ENCODE measurements around the gene ASXL1.
"Not testable (repeated sequence)": the region's sequence is repeated elsewhere in the genome, so short reads cannot be mapped to it uniquely, and the experiment has no call there.

Gene ASXL1

DNA sequence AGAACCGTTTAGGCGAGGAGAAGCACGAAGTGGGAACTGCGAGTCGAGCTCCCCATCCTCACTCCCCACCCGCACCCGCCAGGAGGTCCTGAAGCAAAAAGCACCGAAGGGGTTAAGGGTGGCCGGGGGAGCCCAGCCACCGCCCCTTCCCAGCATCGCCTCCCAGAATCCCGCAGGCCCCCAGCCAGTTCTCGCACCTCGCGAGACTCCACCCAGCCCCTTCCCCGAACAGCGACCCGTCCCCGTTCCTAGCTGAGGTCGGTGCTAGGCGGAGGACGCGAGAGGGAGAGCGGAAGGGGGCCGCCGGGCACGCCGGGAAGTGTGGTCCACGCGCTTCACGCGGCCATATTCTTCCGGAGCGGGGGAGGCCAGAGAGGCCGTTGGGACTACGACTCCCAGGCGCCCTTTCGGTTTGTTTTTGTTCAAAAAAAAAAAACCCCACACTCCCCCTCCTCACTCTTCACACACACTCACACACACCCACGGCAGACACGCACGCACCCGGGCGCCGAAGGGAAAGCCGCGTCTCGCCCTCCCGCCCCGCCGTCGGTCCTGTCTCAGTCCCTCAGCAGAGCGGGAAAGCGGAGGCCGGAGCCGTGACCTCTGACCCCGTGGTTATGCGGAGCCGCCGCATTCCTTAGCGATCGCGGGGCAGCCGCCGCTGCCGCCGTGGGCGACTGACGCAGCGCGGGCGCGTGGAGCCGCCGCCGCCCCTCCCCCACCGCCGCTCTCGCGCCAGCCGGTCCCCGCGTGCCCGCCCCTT lies at the start of gene ASXL1:
TSS of gene ASXL1 (plus strand) at position 463 of the 763 bp plus-strand sequence. CDS start 445 bp downstream, outside the sequence.
- peak; percentile 96 for DNase-seq

DNA sequence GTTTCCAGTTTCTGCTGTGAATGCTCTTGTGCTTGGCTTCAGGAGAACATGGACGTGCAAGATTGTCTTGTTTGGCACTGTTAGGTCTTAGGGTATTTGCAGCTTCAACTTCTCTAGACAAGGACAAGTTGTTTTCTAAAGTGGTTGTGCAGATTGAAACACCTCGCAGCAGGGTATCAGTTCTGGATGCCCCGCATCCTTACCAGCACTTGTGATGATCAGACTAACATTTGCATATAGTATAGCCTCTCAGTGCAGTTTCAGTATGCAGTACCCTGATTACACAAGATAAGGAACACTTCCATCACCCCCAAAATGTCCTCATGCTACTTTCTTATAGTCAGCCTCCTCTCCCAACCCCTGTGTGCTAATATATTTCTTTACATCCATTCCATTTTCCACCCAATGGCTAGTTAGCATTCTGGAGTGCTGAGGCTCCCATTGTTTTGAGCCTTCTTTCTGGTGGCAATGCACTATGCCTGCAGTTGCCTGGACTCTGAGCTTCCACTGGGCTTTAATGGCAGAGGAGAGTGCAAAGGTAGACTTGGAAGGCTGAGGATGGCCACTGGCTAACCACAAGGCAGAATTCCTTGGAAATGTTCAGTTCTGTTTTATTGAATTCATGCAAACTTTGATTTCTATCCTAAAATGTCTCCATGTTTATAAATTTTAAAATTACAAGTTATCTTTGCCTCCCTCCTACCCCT lies 45.3 kb upstream of the ASXL1 start:
- DNase-seq = no peak

DNA sequence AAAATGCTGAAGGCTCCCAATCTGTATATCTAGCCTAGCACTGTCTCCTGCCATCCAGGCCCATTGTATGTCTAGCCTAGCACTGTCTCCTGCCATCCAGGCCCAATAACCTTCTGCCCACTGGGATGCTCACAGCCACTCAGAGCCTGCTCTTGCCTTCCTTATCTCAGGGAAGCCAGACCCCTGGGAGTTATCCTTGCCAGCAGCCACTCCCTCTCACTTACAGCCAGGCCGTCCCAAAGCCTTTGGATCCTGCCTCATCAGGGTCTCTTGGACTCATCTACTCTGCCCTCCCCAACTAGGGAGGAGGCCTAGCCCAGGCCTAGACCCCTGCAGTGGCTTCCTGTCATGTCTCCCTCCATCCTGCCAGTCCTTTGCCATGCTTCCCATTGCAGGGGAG lies 43.4 kb upstream of the ASXL1 start:
- DNase-seq = no peak

DNA sequence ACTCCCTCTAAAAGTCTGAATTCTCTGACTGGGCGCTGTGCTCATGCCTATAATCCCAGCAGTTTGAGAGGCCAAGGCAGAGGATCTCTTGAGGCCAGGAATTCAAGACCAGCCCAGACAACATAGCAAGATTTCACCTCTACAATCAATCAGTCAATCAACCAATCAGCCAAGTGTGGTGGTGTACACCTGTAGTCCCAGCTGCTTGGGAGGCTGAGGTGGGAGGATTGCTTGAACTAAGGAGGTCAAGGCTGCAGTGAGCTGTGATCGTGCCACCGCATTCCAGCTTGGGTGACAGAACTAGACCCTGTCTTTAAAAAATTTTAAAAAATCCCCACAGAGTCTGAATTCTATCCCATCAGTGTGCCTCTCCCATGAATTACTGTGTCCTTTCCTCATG lies 42.7 kb upstream of the ASXL1 start:
- DNase-seq = no peak

DNA sequence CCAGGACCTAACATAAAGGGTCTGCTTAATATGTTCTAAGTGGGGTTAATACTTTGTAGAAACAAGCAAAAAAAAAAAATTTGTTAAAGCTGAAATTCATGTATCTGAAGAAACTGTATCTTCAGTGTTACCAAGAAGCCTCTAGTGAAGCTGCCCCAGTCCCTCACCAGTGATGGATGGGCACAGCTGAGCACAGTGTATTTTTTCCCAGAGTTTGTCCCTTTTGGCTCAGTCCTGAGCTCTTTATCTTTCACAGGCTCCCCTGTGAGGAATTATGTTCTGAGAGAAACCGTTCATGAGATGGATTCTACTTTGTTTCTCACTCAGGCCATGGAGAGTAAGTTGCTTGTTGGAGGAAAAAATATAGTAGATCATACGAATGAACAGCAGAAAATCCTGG lies 42.2 kb upstream of the ASXL1 start:
- no peak for DNase-seq

DNA sequence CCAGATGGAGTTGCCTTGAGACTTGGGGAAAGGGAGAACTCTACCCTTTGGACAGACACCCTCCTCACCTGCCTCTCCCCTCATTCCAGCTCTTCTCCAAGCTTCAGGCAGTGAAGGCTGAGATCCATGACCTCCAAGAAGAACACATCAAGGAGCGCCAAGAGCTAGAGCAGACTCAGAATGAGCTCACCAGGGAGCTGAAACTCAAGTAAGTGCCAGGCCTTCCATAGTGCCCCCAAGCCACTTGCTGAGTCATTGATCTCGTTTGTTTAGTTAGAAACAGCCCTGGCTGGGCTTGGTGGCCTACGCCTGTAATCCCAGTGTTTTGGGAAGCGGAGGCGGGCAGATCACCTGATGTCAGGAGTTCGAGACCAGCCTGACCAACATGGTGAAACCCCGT lies 41.5 kb upstream of the ASXL1 start:
- no peak for DNase-seq

DNA sequence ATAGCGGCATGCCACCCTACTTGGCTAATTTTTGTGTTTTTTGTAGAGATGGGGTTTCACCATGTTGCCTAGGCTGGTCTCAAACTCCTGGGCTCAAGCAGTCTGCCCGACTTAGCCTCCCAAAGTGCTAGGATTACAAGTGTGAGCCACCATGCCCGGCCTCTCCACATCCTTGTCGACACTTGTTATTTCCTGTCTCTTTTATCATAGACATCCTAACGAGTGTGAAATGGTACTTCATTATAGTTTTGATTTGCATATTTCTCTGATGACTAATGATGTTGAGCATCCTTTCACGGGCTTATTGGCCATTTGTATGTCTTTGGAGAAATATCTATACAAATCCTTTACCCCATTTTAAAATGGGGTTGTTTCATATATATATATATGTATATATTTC lies 39.0 kb upstream of the ASXL1 start:
- DNase-seq = no peak

DNA sequence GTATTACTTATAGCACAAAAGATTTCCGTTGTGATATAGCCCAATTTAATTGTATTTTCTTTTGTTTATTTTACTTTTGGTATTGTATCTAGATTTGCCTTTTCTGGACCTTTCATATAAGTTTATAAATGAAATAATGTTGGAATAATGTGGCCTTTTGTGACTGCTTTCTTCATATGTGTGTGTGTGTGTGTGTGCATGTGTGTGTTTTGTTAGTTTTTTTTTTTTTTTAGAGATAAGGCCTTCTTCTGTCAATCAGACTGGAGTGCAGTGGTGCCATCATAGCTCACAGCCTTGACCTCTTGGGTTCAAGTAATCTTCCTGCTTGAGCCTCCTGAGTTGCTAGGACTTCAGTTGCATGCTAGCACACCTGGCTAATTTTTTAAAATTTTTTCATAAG lies 37.8 kb upstream of the ASXL1 start:
- DNase-seq = no peak

DNA sequence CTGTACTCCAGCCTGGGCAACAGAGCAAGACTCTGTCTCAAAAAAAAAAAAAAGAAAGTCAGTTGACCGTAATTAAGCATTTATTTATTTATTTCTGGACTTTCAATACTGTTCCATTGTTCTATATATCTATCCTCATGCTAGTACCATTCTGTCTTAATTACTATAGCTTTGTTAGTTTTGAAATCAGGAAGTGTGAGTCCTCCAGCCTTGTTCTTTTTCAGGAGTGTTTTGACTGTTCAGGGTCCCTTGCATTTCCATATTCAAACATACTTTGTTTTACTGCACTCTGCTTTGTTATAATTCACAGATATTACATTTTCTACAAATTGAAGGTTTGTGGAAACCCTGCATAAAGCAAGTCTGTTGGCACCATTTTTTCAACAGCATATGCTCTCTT lies 36.7 kb upstream of the ASXL1 start:
- no peak for DNase-seq

DNA sequence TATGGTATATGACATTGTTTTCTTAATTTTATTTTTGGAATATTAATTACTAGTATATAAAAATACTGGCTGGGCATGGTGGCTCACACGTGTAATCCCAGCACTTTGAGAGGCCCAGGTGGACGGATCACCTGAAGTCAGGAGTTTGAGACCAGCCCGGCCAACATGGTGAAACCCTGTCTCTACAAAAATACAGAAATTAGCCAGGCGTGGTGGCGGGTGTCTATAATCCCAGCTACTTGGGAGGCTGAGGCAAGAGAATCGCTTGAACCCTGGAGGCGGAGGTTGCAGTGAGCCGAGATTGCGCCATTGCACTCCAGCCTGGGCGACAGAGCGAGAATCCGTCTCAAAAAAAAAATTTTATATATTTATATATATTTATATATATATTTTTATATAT lies 35.9 kb upstream of the ASXL1 start:
- DNase-seq = not testable (repeated sequence)

DNA sequence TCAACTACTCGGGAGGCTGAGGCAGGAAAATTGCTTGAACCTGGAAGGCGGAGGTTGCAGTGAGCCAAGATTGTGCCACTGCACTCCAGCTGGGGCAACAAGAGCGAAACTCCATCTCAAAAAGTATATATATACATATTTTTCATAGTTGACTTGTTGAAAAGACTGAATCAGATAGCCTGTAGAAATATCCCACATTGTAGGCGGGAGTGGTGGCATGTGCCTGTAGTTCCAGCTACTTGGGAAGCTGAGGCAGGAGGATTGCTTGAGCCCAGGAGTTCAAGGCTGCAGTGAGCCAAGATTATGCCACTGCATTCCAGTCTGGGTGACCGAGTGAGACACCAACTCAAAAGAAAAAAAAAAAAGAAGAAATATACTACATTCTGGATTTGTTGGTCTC lies 34.4 kb upstream of the ASXL1 start:
- DNase-seq = not testable (repeated sequence)

DNA sequence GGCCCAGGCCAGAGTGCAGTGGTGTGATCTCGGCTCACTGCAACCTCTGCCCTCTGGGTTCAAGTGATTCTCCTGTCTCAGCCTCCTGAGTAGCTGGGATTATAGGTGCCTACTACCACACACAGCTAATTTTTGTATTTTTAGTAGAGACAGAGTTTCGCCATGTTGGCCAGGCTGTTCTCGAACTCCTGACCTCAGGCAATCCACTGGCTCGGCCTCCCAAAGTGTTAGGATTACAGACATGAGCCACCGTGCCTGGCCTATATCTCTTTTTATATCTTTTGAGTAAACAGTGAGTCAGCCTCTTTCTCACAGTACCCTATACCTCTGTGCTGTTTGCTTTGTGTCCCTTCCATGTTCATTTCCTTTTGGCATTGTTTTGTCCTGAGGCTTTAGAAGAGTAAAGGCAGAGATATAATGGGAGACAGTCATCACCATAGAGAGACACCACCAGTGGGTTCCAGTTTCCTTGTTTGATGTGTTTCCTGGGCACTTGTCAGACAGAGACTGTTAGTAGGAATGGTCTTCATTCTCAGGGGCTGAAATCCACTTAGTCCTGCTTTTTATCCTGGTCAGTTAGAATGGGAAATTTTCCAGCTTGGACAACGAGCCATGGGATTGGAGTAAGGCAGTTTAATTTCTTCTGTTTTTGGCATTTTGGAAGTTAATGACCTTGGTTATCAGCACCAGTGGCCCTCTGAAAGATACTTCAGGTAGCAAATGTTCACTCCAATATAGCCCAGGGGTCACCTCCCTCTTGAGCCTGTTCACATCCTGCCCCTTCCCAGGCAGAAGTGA lies 32.2 kb upstream of the ASXL1 start:
- DNase-seq = no peak

DNA sequence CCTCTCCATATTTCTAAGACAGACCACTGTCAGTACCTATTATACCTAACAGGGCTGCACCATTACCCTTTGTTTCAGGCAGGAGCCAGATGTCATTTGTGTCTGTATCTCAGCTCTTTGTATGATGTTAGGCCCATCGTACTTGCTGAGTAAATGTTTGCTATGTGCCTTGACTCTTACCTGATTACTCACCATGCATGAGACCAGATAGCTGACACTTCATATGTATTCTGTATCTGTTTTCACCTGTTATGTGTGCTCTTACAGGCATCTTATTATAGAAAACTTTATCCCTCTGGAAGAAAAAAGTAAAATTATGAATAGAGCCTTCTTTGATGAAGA lies 31.7 kb upstream of the ASXL1 start:
- no peak for DNase-seq

DNA sequence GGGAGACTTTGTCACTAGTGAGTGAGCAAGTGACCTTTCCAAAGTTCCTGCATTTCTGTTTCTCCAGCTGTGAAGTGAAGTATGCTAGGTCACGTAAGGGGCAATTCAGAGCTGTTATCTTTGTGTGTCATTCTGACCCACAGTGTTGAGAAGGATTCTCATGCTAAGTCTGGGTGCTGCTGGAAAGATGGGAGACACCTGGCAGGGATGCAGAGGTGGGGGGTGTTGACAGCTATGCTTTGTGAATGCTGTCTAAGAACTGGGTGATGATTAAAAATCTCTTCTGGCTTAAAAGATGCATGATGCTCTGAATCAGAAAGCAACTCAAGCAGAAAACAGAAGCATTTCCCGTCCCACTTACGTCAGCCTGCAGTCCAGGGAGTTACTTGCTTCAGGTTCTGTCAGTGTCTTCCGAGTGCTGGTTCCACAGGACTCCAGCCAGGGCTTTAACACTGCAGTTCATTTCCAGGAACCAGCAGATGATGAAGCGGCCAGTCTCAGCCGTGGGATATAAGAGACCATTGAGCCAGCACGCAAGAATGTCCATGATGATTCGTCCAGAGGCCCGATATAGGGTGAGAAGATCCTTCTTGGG lies 30.9 kb upstream of the ASXL1 start:
- DNase-seq = no peak

DNA sequence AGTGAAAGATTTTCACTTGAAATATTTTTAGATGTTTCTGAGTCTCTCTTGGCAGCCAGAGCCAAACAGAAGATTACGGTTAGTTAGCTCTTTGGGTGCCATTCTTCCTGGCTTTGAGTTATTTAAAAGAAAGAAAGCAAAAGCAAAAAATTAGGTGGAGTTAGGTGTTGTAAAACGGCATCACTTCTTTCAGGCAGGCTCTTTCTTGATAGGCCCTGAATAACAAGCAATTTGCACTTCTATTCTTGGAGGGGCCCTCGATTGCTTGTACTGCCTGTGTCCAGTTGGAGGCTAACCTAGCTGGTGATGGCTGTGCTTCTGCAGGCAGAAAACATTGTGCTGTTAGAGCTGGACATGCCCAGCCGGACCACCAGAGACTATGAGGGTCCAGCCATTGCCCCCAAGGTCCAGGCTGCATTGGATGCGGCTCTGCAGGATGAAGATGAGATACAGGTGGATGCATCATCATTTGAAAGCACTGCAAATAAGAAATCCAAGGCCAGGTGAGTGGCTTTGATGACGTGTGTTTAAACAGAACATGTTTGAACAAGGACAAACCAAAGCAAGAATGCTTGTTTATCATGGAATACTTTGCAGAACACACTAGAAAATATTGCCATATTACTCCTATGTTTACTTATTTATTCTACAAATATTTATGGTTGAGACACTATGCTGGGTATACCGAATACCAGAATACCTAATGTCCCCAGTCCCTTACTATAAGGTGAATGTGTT lies 28.1 kb upstream of the ASXL1 start:
- no peak for DNase-seq

DNA sequence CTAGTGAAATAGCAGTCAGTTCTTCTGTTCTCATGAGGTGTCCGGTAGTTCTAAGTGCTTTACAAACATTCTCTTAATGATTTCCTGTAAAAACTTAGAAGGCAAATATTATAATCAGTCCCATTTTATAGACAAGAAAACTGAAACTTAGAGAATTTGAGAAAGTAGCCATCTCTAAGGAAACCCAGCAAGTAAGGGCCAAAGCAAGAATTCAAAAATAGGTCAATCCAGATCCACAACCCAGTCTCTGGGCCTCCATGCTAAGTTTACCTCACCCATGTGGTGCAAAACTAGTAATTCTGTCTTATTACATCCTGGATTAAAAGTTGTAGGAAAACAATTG lies 27.6 kb upstream of the ASXL1 start:
- DNase-seq = no peak

DNA sequence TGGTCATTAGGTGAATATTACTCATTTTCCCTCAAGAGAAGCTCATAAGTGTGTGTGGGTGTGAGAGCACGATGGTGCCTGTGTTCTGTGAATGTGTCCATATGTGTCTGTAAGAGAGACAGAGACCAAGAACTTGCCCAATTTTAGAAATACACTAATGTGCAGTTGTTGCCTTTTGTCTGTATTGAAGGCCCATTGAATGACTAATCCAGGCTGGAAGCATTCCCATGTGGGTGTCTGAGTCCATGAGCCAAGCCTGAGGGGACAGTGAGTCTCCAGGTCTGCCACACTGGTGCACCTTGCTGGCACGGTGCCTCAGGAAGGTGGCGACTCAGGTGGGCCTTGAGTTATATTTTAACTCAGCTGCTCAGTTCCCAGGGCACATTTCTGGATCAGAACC lies 25.5 kb upstream of the ASXL1 start:
- no peak for DNase-seq

DNA sequence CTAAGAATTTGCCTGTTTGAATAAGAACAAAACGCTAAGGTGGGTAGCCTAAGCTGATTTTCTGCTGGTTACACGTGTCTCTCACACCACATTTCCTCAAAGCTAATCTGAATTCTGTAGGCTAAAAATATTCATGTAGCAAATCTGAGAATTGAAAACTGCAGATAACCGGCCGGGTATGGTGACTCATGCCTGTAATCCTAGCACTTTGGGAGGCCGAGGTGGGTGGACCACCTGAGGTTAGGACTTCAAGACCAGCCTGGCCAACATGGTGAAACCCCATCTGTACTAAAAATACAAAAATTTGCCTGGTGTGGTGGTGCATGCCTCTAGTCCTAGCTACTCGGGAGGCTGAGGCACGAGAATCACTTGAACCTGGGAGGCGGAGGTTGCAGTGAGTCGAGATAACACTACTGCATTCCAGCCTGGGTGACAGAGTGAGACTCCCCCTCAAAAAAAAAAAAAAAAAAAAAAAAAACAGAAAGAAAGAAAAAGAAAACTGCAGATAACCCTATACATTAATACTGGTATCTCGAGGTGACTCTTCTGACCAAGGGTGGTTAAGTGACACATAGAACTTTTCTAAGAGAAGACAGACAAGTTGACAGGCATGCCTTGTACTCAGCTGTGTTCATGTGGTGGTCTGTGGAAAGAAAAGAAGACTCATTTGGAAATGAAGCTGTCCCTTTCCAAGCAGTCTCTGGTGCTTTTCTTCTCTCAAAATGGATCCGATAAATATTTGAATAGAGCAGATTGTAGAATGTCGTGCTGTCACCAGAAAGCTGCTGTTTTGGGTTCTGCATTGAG lies 24.7 kb upstream of the ASXL1 start:
- DNase-seq = peak; percentile 69

DNA sequence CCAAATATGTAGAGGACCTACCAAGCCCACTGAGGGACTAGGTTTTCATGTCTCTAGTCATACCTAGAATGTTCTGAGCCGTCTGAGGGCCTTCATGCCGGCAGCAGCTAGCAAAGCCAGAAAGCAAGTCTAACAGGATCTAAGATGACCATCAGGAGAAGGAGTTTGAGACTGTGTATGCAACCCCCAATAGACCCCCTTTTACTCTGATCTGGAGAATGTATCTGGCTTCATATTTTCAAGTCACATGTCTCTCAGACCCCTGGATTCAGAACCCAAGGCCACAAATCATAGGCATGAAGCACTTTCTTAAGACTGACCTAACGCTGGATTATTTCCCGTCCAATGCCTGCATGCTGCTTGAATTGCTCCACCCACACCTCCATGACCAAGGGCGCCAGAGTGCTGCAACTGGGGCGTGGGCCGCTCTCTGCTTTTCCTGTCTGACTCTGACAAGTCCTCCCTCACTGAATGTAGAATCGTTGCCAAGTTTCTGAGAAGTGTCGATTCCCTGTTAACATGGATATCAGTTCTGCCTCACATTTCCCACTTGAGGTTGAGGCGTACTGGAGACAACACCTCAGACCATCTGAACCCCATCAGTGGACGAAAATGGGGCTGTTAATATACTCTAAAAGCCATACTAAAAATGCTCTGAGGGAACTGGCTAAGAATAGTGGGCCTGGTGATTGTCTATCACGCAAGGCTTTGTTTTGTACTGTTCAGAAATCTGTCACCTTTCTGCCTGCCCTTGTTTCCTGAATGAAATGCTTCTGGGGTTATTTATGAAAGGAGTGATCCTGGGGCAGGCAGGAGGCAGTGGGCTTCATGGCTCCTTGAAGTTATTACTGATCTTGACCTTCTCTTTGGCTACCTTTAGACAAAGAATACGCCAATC lies 23.9 kb upstream of the ASXL1 start:
- peak; percentile 72 for DNase-seq

DNA sequence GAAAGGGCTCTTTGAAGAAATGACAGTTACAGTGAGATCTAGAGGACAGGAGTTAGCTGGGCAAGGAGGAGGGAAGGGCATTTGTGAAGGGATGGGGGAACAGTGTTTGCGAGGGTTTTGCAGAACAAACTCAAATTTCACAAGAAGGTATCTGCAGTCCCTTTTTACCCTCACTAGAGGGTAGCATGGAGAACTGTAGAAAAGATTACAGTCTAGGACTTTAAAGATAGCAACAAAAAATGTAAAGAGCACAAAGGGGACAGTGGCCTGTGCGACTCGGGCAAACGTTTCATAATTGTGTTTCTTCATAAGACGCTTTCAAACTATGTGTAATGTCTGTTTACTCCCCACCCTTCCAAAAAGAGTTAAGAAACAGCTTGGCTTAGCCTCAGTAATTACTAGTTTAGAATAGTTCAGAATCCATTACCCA lies 21.2 kb upstream of the ASXL1 start:
- no peak for DNase-seq

Data from activated CD8-positive, alpha-beta memory T cell treated with anti-CD3 and anti-CD28 coated beads for 24 hours (primary cell).